ENCODE data around the gene PAK1.

PAK1 gene

DNA sequence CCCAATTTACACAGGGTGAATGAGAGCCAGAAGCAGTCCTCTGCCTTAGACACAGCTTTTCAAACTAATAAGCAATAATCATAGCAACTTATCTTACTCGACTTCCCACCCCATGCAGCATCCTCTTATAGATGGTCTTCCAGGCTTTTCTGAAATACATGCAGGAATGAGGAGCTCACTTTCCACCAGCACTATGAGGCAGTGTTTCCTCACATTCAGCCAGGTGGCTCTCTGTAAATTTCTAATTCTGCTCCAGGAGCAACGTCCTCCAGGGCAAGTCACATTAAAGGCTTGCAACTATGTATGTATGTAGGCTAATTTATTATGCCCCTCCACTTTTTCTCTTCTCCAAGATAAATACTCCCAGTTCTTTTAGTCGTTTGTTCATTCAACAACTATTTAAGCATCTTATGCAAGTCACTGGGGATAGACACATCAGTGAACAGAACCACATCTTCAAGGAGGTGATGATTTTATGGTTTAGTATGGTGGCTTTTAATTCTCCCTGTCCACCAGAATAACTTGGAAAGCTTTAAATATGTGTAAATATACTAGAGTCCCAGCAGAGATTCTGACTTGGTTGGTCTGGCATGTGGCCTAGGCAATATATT, 59.9 kb downstream of the PAK1 start:
- DNase-seq (no peak), ATAC-seq (replicated peaks) (no peak)
- no peak overlapping the region for H3K4me3 Mint-ChIP-seq
- H3K4me1 Mint-ChIP-seq, result peaks cover 28 to 45% of the 10 kb centered on the region in 2 donors
- H3K9me3 Mint-ChIP-seq, result no peaks in the 10 kb centered on the region
- H3K27me3 Mint-ChIP-seq, result no peaks in the 10 kb centered on the region
- no peak overlapping the region for H3K27ac Mint-ChIP-seq
- H3K36me3 Mint-ChIP-seq, result peaks cover 4 to 5% of the 10 kb centered on the region in 2 donors

DNA sequence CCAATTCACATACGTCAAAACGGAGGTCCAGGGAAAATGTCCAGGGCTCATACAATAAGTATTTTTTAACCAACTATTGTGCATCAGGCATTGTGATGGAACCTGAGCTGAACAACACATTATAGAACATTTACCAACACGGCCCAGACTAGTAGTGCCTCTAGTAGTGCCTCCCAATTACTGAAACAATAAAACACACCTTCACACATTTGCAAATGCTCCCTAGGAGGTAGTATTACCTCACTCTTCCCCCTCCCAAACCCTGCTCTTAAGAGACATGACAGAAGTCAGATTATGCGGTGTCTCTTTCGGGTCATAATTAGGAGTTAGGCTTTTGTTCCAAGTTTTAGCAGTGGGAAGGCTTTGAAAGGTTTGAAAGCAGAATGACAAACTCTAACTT, 61.1 kb downstream of the PAK1 start:
- Mint-ChIP-seq H3K27me3 (no peaks in the 10 kb centered on the region), H3K9me3 (no peaks in the 10 kb centered on the region), H3K27ac (no peak overlapping the region), H3K4me3 (peak overlapping the region in 1 of 2 donors; percentile 98), H3K4me1 (peaks cover 24 to 47% of the 10 kb centered on the region in 2 donors), H3K36me3 (peaks cover 4 to 12% of the 10 kb centered on the region in 2 donors)
- ATAC-seq (replicated peaks) (no peak), DNase-seq (no peak)

DNA sequence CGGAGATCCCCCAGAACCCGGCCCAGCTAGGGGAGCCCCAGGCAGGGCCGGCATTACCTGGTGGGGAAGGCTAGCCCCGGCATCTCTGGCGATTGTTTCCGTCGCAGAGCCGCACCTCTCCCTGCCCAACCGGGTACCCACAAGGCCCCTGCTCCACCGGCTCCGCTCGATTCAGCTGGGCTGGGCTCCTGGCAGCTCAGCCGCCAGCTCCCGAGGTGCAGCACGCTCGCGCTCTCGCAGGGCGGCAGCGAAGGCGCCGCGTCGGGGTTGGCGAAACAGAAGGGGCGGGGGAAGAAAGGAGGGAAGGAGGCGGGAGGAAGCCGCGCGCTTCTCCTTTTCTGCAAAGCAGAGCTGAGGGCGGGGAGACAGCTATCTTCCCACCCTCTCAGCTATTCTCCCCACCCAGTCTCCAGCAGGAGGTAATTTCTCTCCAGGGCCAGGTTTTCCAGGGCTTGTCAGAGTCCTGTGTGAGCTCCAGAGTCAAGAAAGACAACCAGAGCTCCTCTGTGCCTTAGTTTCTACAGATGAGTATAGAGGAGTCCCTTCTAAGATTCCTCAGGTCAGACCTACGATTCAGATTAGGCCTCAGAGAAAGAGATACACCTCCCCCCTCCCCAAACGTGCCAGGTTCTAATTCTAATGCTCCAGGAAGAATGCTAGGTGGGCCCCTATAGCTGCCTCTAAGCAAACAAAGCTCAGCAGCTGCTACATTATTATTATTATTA, 62.0 kb downstream of the PAK1 start:
- H3K27me3 Mint-ChIP-seq, result no peaks in the 10 kb centered on the region
- peaks cover 5 to 14% of the 10 kb centered on the region in 2 donors for H3K36me3 Mint-ChIP-seq
- DNase-seq (peak; percentile 79), ATAC-seq (replicated peaks) (peak; percentile 94)
- peak overlapping the region; percentile 98 to 99 for H3K4me3 Mint-ChIP-seq
- H3K4me1 Mint-ChIP-seq, result peaks cover 24 to 49% of the 10 kb centered on the region in 2 donors
- H3K9me3 Mint-ChIP-seq, result no peaks in the 10 kb centered on the region
- H3K27ac Mint-ChIP-seq, result peak overlapping the region; percentile 96

DNA sequence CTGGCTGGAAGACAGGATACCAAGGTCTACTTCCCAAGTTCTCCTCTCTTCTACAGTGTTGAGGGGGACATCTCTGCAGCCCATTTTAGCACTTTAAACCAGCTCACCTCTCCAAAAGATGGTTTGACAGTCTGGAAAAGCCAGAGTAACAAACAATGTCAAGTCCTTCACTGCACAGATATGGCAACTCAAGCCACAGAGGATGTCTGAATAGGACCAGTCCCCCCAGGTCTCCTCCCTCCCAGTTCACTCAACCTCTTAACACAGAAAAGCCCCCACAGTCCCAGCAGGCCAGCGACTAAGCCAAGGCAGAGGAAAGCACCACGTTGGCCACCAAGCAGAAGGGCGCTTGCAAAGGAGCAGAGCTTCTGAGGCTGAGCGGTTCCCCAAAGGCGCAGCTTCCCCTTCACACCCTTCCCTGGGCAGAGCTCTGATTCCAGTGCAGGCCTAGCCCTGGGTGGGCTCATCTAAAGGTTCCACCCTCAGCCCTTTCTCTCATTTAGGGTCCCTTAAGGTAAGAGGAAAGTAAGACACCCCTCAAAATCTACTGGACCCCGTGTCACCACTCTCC, 62.7 kb downstream of the PAK1 start:
- Mint-ChIP-seq H3K4me3 (peak overlapping the region; percentile 98 to 99), H3K36me3 (peaks cover 5 to 14% of the 10 kb centered on the region in 2 donors), H3K27me3 (no peaks in the 10 kb centered on the region), H3K4me1 (peaks cover 24 to 49% of the 10 kb centered on the region in 2 donors), H3K9me3 (no peaks in the 10 kb centered on the region), H3K27ac (peak overlapping the region; percentile 96)
- DNase-seq (peak; percentile 32), ATAC-seq (replicated peaks) (peak; percentile 75 to 76)

DNA sequence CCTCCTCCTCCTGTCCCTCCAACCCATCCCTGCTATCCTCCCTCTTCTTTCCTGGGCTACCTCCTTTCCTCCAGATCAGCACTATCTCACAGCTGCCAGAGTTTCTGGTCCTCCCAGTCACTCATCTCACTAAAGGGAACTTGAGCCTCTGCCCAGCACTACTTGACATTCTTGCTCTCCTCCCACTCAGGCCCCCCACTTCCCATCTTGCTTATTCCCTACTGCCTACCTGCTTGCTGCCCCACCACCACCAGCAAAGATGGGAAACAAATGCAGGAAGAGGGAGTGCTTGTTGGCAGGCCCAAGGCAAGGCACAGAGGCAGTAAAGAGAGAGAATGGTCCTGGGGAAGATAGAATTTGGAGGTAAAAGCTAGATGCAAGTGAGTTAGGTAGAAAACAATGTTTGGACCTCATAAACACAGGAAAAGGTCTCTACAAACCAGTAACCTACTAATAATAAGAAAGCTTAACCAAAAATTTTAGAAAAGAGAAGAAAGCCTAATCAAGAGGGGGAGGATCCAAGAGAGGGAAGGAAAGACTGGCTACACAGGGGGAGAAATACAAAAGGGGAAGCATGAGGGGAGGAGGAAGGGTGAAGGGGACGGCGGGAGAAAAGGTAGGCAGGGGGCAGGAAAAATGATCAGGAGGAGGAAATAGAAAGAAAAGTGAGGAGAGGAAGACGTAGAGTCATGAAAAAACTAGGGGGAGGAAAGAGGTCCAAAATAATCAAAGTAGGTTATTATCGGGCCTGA, 63.6 kb downstream of the PAK1 start:
- no peak for DNase-seq
- no peak for ATAC-seq (replicated peaks)
- Mint-ChIP-seq H3K4me3 (peak overlapping the region; percentile 98 to 99), H3K27ac (peak overlapping the region; percentile 14), H3K9me3 (no peaks in the 10 kb centered on the region), H3K27me3 (no peaks in the 10 kb centered on the region), H3K4me1 (peaks cover 24 to 49% of the 10 kb centered on the region in 2 donors), H3K36me3 (peaks cover 5 to 14% of the 10 kb centered on the region in 2 donors)

DNA sequence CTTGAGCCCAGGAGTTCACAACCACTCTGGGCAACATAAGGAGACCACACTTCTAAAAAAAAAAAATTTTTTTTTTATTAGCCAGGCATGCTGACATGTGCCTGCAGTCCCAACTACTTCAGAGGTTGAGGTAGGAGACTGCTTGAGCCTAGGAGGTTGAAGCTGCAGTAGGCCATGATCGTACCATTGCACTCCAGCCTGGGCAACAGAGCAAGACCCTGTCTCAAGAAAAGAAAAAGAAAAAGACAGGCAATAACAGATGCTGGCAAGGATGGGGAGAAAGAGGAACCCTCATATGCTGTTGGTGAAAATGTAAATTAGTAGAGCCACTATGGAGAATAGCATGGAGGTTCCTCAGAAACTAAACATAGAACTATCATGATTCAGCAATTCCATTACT, 64.8 kb downstream of the PAK1 start:
- Mint-ChIP-seq H3K27ac (no peak overlapping the region), H3K36me3 (peaks cover 5 to 14% of the 10 kb centered on the region in 2 donors), H3K27me3 (no peaks in the 10 kb centered on the region), H3K9me3 (no peaks in the 10 kb centered on the region), H3K4me3 (no peak overlapping the region), H3K4me1 (peaks cover 24 to 49% of the 10 kb centered on the region in 2 donors)
- DNase-seq, result no peak
- ATAC-seq (replicated peaks), result no peak

DNA sequence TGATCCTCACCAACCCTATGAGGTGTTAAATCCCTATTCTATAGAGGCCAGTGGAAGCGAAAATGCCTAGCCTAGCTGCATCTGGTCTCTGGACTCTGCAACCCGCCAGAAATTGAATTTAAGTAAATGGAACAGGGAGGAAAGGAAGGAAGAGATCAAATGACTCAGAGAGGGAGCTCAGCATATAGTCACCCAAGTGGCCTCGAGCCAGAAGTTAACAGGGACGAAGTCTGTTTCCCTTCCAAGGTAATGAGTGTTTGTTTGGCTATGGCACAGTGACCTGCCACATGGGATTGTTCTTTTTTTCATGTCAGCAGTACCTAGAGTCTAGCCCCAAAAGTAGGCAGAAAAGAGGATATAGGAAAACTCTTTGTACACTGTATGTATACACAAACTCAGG, 66.3 kb downstream of the PAK1 start:
- Mint-ChIP-seq H3K27ac (no peak overlapping the region), H3K4me1 (peaks cover 27 to 56% of the 10 kb centered on the region in 2 donors), H3K36me3 (peaks cover 5 to 22% of the 10 kb centered on the region in 2 donors), H3K27me3 (no peaks in the 10 kb centered on the region), H3K4me3 (no peak overlapping the region), H3K9me3 (no peaks in the 10 kb centered on the region)
- DNase-seq (no peak), ATAC-seq (replicated peaks) (no peak)

DNA sequence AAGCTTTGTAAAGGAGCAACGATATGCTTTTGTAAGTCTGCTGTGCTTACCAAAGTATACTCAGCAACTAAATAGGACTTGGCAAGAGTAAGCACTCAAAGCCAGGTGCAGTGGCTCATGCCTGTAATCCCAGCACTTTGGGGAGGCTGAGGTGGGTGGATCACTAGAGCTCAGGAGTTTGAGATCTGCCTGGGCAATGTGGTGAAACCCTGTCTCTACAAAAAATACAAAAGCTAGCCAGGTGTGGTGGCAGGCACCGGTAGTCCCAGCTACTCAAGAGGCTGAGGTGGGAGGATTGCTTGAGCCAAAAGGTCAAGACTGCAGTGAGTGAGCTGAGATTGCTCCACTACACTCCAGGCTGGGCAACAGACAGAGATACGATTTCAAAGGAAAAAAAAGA, 67.5 kb downstream of the PAK1 start:
- ATAC-seq (replicated peaks) (no peak), DNase-seq (no peak)
- Mint-ChIP-seq H3K27ac (no peak overlapping the region), H3K4me1 (peaks cover 29 to 56% of the 10 kb centered on the region in 2 donors), H3K36me3 (peaks cover 5 to 22% of the 10 kb centered on the region in 2 donors), H3K4me3 (no peak overlapping the region), H3K9me3 (no peaks in the 10 kb centered on the region), H3K27me3 (no peaks in the 10 kb centered on the region)

DNA sequence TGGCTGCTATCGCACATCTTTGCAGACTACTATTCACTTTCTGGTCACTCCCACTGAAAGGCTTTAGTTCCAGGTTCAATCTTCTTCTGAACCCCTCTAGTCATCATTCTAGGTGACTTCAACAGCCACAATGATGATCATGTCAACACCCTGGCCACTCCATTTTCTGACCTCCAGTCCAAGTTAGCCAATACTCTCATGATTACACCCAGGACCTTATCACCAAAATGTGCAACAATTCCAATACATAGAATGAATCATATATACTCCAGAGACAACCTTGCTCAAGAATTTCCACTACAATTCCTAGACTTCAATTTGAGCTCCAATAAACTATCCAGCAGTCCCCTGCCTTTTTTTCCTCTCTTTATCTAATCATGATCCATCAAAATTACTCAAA, 70.7 kb downstream of the PAK1 start:
- no peak for DNase-seq
- Mint-ChIP-seq H3K4me1 (peaks cover 13 to 28% of the 10 kb centered on the region in 2 donors), H3K27me3 (no peaks in the 10 kb centered on the region), H3K36me3 (peaks cover 8 to 19% of the 10 kb centered on the region in 2 donors), H3K9me3 (no peaks in the 10 kb centered on the region), H3K4me3 (no peak overlapping the region), H3K27ac (peak overlapping the region; percentile 7)
- ATAC-seq (replicated peaks), result no peak

DNA sequence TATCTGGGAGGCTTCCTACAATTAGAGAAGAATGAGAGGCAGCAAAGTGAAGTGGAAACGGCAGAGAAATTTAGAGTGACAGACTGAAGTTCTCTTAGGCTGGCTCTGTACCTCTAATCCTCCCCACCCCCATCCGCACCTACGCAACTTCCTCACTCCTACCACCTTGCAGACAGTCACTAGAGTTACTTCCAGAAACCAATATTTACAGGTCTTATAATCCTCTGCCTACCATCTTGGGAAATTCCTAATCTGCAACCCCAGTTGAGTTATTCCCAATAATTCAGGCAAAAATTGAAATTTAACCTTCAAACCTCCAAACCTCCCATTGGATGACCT, 71.7 kb downstream of the PAK1 start:
- no peaks in the 10 kb centered on the region for H3K27me3 Mint-ChIP-seq
- DNase-seq, result no peak
- no peak overlapping the region for H3K27ac Mint-ChIP-seq
- no peaks in the 10 kb centered on the region for H3K9me3 Mint-ChIP-seq
- H3K36me3 Mint-ChIP-seq, result peaks cover 6 to 15% of the 10 kb centered on the region in 2 donors
- H3K4me1 Mint-ChIP-seq, result peaks cover 13 to 22% of the 10 kb centered on the region in 2 donors
- H3K4me3 Mint-ChIP-seq, result no peak overlapping the region
- ATAC-seq (replicated peaks), result no peak

DNA sequence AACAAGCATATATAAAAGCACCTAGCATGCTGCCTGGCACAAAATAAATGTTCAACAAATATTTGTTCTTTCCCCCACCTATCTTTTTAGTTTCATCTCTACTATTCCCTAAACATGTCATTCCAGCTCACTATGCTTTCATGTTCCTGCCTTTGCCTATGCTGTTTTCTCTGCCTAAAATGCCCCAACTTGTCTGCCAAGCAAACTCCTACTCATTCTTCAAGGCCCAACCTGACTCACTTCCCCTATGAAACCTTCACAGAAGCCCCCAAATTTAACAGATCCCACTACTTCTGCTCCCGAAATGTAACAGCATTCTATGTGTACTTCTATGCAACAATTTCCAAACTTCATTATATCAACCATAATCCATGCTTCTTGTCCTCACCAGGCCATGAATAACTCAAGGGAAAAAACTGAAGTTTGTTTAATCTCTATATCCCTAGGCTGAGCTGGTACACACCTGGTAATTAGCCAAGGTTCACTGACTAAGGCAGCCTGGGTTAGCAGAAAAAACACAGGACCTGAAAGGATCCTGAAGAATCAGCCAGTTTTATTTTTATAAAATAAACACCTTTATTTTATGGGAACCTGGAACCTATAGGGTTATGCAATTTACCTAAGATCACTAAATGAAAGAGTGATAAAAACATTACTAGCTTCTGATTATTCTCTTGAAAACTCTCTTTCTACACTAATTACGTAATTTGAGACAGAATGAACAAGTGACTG, 72.2 kb downstream of the PAK1 start:
- ATAC-seq (replicated peaks), result no peak
- no peaks in the 10 kb centered on the region for H3K9me3 Mint-ChIP-seq
- no peak for DNase-seq
- H3K4me3 Mint-ChIP-seq, result no peak overlapping the region
- H3K4me1 Mint-ChIP-seq, result peaks cover 13 to 22% of the 10 kb centered on the region in 2 donors
- H3K27ac Mint-ChIP-seq, result no peak overlapping the region
- no peaks in the 10 kb centered on the region for H3K27me3 Mint-ChIP-seq
- H3K36me3 Mint-ChIP-seq, result peaks cover 6 to 15% of the 10 kb centered on the region in 2 donors

DNA sequence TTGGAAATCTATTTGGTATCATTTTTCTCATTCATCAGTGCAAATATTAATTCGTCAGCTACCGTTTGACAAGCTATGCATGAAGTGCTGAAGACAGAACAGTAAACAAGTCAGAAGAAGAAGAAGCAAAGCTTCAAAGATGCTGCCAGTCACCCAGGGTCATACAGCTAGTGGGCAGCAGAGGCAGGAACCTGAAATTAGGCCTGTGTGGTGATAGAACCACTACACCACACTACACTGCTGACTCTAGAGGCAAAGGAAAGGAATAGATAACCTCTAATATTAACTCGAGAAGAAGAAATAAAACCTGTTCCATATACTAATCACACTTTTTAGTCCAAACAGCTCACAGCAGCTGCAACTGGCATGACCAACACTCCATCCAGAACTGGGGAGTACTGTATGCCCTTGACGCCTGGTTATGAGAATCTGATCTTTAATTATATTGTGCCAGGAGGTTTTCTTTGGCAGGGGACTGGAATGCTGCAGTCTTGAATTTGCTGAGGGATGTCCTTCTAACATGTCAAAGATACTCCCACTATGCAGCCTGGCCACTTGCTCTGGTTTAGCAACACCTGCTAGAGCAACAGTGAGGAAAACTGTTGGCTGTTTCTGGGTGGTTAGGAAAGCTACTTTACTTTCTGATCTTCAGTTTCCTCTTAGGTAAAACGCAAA, 73.0 kb downstream of the PAK1 start:
- no peak overlapping the region for H3K4me3 Mint-ChIP-seq
- ATAC-seq (replicated peaks), result no peak
- no peaks in the 10 kb centered on the region for H3K27me3 Mint-ChIP-seq
- no peaks in the 10 kb centered on the region for H3K9me3 Mint-ChIP-seq
- H3K27ac Mint-ChIP-seq, result no peak overlapping the region
- H3K4me1 Mint-ChIP-seq, result peaks cover 13 to 22% of the 10 kb centered on the region in 2 donors
- no peak for DNase-seq
- peaks cover 6 to 15% of the 10 kb centered on the region in 2 donors for H3K36me3 Mint-ChIP-seq

DNA sequence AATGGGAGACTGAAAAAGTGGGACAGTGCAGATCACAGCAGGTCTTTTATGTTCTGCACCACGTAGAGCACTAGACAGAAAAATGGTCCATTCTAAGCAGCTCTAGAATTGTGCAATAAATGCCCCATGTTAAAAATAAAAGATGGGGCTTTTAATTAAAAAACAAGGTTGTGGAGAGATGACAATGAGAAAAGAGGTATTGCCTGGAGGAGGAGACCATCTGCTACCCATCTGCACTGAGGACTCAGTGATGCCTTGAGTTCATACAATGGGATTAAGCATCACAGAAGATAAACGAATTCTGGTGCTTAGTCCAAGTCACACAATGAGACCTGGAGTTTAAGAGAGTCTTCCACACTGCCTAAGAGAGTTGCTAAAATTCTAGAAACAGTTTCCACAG, 73.6 kb downstream of the PAK1 start:
- ATAC-seq (replicated peaks), result no peak
- peaks cover 13 to 22% of the 10 kb centered on the region in 2 donors for H3K4me1 Mint-ChIP-seq
- peaks cover 6 to 15% of the 10 kb centered on the region in 2 donors for H3K36me3 Mint-ChIP-seq
- DNase-seq, result no peak
- no peak overlapping the region for H3K27ac Mint-ChIP-seq
- H3K27me3 Mint-ChIP-seq, result no peaks in the 10 kb centered on the region
- no peak overlapping the region for H3K4me3 Mint-ChIP-seq
- H3K9me3 Mint-ChIP-seq, result no peaks in the 10 kb centered on the region

Data from stimulated activated naive B cell treated with anti-CD40 and anti-IgM and Interleukin-4, amounts not matched to agents 10 μg/mL and 1 μg/mL and 100 μg/mL, for 72 hours (primary cell).